ENCODE results near the gene ZSCAN2.
"Not testable (repeated sequence)": the region's sequence is repeated elsewhere in the genome, so short reads cannot be mapped to it uniquely, and the experiment has no call there.

The ZSCAN2 gene

GRCh38 chr15:84600687-84601554, at the start of gene ZSCAN2:
Gene ZSCAN2 (plus strand): TSS chr15:84601009. CDS start chr15:84603928, 2,919 bp downstream.
- DNase-seq (ENCODE audit: insufficient read length, low spot score): peak; percentile 88
- TF ChIP-seq POLR2A (IDR thresholded peaks at IDR 0.05; ENCODE audit: low read depth, low read length): no peak; the same call in 1 of the 2 replicates
- no peak for FAIRE-seq

GRCh38 chr15:84551624-84552023, 49.2 kb upstream of the ZSCAN2 start:
- DNase-seq (ENCODE audit: insufficient read length, low spot score); FAIRE-seq: not testable (repeated sequence)

DNA sequence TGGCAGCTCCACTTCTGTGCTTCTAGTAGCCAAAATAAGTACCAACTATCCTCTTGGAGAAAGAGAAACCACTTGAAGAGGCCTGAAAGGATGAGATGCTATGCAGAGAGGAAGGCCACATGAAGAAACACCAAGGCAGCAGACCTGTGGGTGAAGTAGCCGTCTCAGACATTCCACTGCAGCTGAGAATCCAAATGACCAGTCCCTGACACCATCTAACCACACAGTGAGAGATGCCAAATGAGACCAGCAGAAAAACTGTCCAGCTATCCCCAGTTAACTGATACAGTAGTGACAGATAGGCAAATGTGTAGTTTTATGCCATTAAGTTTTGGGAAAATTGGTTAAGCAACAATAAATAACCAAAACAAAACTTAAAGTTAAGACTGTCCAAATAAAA, 47.9 kb upstream of the ZSCAN2 start:
- no peak for FAIRE-seq
- no peak for TF ChIP-seq POLR2A (IDR thresholded peaks at IDR 0.05; ENCODE audit: low read depth, low read length)
- no peak for DNase-seq (ENCODE audit: insufficient read length, low spot score)

DNA sequence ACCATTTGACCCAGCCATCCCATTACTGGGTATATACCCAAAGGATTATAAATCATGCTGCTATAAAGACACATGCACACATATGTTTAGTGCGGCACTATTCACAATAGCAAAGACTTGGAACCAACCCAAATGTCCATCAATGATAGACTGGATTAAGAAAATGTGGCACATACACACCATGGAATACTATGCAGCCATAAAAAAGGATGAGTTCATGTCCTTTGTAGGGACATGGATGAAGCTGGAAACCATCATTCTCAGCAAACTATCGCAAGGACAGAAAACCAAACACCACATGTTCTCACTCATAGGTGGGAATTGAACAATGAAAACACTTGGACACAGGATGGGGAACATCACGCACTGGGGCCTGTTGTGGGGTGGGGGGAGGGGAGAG, 44.1 kb upstream of the ZSCAN2 start:
- not testable (repeated sequence) for FAIRE-seq; DNase-seq (ENCODE audit: insufficient read length, low spot score)

GRCh38 chr15:84568021-84568420, 32.8 kb upstream of the ZSCAN2 start:
- not testable (repeated sequence) for DNase-seq (ENCODE audit: insufficient read length, low spot score); FAIRE-seq

DNA sequence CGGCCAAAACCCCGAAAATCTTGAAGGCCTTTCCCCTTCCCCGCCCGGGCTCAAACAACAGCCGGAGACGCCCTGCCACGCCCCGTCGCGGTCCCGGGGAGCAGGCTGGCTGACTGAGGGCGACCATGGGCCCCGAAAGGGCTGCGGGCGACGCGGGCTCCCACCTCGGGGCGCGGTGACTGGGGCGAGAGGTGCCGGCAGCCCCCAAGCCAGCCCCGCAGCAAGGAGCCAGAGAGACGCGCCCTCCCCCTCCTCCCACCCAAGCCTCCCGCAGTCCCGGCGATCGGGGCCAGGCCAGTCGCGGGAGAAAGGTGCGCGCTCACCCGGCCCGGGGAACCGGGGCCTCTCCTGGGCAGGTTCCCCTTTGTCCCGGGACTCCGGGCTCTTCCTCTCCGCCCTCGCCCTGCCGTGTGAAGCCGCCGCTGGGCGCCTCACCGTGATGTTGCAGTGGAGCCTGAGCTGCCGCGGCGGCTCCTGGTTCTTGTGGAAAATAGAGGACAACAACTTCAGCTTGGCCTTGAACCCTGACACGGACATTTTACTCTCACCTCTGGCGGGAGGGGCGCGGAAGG, 30.6 kb upstream of the ZSCAN2 start:
- DNase-seq (ENCODE audit: insufficient read length, low spot score): no peak
- FAIRE-seq: no peak
- no peak for TF ChIP-seq POLR2A (IDR thresholded peaks at IDR 0.05; ENCODE audit: low read depth, low read length)

- DNase-seq (ENCODE audit: insufficient read length, low spot score) (no peak), FAIRE-seq (no peak)
- TF ChIP-seq POLR2A (IDR thresholded peaks at IDR 0.05; ENCODE audit: low read depth, low read length): no peak
These were observed 28.6 kb upstream of the ZSCAN2 start for GRCh38 chr15:84572231-84572630.

- DNase-seq (ENCODE audit: insufficient read length, low spot score): no peak
- no peak for TF ChIP-seq POLR2A (IDR thresholded peaks at IDR 0.05; ENCODE audit: low read depth, low read length)
- no peak for FAIRE-seq
These were observed 25.3 kb upstream of the ZSCAN2 start for GRCh38 chr15:84575493-84575892.

GRCh38 chr15:84577891-84578290, 22.9 kb upstream of the ZSCAN2 start:
- not testable (repeated sequence) for FAIRE-seq; DNase-seq (ENCODE audit: insufficient read length, low spot score)

GRCh38 chr15:84579261-84579721, 21.5 kb upstream of the ZSCAN2 start:
- not testable (repeated sequence) for DNase-seq (ENCODE audit: insufficient read length, low spot score)
- peak; percentile 45 for FAIRE-seq

DNA sequence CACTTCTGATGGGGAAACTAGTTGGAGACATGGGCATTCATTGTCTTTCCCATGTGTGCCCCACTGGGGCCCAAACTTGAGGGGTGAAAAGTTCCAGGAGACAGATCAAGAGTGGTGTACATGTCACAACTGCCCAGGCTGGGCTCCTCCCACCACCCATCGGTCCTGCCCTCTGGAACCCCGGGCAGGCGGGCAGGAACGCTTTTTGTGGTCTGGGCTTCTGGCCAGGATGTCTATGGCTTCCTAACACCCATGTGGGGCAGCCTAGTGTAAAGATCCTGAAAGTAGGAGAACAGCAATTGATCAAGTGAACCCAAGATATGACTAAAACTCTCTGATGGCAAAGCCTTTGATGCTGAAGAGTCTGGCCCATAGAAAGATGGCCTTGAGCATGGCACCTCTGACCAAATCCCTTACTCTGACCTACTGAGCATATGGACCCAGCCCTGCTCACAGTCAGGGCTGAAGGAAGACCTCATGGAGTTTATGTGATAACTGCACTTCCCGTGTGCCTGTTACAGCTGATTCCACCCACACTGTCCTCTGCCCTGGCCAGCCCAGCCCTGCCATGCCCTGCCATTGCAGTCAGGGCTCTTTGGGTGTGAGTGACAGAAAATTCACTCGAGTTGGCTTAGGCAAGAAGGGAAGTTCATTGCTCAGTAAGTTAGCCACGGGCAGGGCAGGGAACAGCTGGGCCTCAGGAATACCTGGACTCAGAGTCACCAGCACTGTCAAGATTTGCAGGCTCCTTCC, 19.0 kb upstream of the ZSCAN2 start:
- not testable (repeated sequence) for FAIRE-seq; DNase-seq (ENCODE audit: insufficient read length, low spot score)

DNA sequence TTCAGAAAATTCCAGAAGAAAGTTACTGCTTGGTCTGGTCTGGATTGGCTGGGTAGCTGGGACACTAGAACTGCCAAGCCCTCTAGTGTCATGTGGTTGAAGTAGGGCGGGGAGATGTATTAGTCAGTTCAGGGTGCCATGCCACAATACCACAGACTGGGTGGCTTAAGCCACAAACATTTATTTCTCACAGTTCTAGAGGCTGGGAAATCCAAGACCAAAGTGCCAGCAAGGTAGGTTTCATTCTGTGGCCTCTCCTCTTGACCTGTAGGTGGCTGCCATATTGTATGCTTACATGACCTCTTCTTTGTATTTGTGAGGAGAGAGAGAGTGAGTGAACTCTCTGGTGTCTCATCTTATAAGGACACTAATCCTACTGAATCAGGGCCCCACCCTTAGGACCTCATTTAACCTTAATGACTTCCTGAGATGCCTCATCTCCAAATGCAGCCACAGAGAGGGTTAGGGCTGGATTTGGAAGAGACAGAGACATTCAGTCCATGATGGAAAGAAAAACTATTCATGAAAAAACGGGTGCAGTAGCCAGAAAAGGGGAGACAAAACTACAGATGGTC, 18.1 kb upstream of the ZSCAN2 start:
- no peak for TF ChIP-seq POLR2A (IDR thresholded peaks at IDR 0.05; ENCODE audit: low read depth, low read length)
- DNase-seq (ENCODE audit: insufficient read length, low spot score): no peak
- FAIRE-seq: no peak

DNA sequence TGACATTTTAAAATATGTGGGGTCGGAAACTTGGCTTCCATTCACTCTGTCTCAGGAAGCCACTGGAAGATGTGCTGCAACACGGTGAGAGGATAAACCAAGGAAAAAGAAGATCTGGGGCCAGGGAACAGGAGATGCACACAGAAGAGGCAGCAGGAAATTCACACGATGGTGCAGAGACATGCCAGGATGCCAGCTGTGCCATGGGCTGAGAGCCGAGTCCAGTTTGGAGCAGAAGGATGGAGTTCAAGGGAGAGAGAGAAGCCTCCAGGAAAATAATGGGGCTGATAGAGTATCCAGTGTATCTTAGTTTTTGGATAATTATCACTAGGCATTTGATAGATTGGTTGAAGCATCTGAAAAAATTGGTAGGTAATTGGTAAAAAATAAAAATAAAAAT, 16.9 kb upstream of the ZSCAN2 start:
- FAIRE-seq; DNase-seq (ENCODE audit: insufficient read length, low spot score): not testable (repeated sequence)

DNA sequence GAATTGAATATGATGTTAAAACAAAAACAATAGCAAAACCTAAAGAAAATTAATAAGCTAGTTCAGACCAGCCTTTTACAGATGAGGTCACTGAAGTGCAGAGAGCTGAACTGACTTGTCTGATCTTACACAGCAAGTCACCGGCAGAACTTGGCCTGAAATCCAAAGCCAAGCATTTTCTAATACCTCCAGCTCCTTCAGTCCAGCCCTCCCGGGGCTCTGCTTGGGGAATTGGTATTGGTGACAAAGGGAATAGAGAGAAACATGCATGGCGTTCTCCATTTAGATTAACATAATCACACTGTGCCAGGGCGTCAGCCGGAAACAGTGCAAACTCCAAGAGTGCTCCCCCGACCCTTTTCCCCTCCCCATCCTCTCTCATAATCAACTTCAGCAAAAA, 14.1 kb upstream of the ZSCAN2 start:
- FAIRE-seq (no peak), DNase-seq (ENCODE audit: insufficient read length, low spot score) (no peak)
- TF ChIP-seq POLR2A (IDR thresholded peaks at IDR 0.05; ENCODE audit: low read depth, low read length): no peak
